Gastroesophageal sphincter (tissue), 4 donors: ENCODE results near the gene DYSF. TPM values are rescaled to one million over a fixed set of nuclear protein-coding genes. Genes with fewer than 3 reads are reported as not detected.

Source experiments
- ATAC-seq: fragments of 150-250 bp; one replicate; pipeline ENCODE4 v1.9.1; 2016; ENCODE audit warnings: mild to moderate bottlenecking, moderate library complexity
- H3K27ac ChIP-seq, 4 donors: fragments of 200-600 bp; sonication (generic) in 3 of 4; 1 replicate in 3 of 4; 2 replicates in 1 of 4; pipeline ENCODE4 v1.5.1; 2016 to 2019
- H3K27me3 ChIP-seq: fragments of 200-600 bp; sonication (generic); one replicate; pipeline ENCODE4 v1.5.1; 2019
- H3K36me3 ChIP-seq, 2 donors: fragments of 200-600 bp; sonication (generic); one replicate each; pipeline ENCODE4 v1.5.1; 2019; ENCODE audit warnings: control low read depth in 1 of 2
- H3K4me1 ChIP-seq, 3 donors: fragments of 200-600 bp; sonication (generic); 1 replicate in 2 of 3; 2 replicates in 1 of 3; pipeline ENCODE4 v1.5.1; 2016 to 2019; ENCODE audit warnings: control low read depth in 2 of 3
- H3K4me3 ChIP-seq, 2 donors: fragments of 200-600 bp; sonication (generic); one replicate each; pipeline ENCODE4 v1.5.1; 2019; ENCODE audit warnings: mild to moderate bottlenecking in 1 of 2, moderate library complexity in 1 of 2
- H3K9me3 ChIP-seq, 3 donors: fragments of 200-600 bp; sonication (generic); one replicate each; pipeline ENCODE4 v1.5.1; 2017 to 2019; ENCODE audit warnings: control low read depth in 2 of 3
- CTCF ChIP-seq, 4 experiments: fragments of 200-600 bp in 2 of 4; fragments of 450-650 bp in 2 of 4; sonication (generic) in 1 of 4; IDR thresholded peaks; one replicate each; pipeline ENCODE4 v1.5.1; 2017 to 2019; ENCODE audit warnings: antibody characterized with exemption in 4 of 4, mild to moderate bottlenecking in 2 of 4, moderate library complexity in 2 of 4
- EP300 ChIP-seq: sonication (generic); formaldehyde crosslinking; IDR thresholded peaks from one replicate; pipeline ENCODE4 v1.6.1; 2017; ENCODE audit warnings: antibody characterized with exemption, mild to moderate bottlenecking
- POLR2A ChIP-seq, 2 donors: fragments of 450-650 bp; IDR thresholded peaks; one replicate each; pipeline ENCODE4 v1.6.1; 2017; ENCODE audit warnings: antibody characterized with exemption in 2 of 2, mild to moderate bottlenecking in 2 of 2, moderate library complexity in 1 of 2
- POLR2AphosphoS5 ChIP-seq: sonication (generic); formaldehyde crosslinking; IDR thresholded peaks from one replicate; pipeline ENCODE4 v1.6.1; 2017; ENCODE audit warnings: antibody characterized with exemption
- WGBS, 2 donors: methylation state at CpG; one replicate each; pipeline ENCODE4 v1.1.5; 2018; ENCODE audit warnings: low coverage in 1 of 2; 5-methylcytosine and 5-hydroxymethylcytosine counted together
- total RNA-seq, 4 donors: library from RNA; depleted of rRNA; stranded (reverse); fragments of >200 nt; gene quantifications; one replicate each; pipeline ENCODE4 v1.1.0, GENCODE V29; 2016

DYSF gene
- total RNA-seq, 4 donors from 2014 or later, result 11.0 to 50.1 (median 17.4) TPM

GRCh38 chr2:71620116-71620515 lies 166.8 kb downstream of the DYSF start:
- Histone ChIP-seq H3K27ac (no peak overlapping the region), H3K4me1 (peaks cover 0 to 14% (median 2%) of the 10 kb centered on the region in 3 donors), H3K4me3 (no peak overlapping the region), H3K9me3 (no peaks in the 10 kb centered on the region), H3K36me3 (no peaks in the 10 kb centered on the region), H3K27me3 (no peaks in the 10 kb centered on the region)
- no peak for TF ChIP-seq POLR2A (IDR thresholded peaks at IDR 0.05)
- 60 to 86% methylated on average over 1 to 6 of the region's 6 CpGs for WGBS, 2 donors
- no peak for ATAC-seq

- WGBS, 2 donors, result 60% methylated on average over 1 of the region's 5 CpGs; no CpG with 5 or more reads in 1 of the 2 donors
- TF ChIP-seq POLR2A (IDR thresholded peaks at IDR 0.05), result no peak
- no peak for TF ChIP-seq POLR2AphosphoS5
- no peaks in the 10 kb centered on the region for H3K9me3 ChIP-seq
Measured at GRCh38 chr2:71620851-71621251, 167.5 kb downstream of the DYSF start.

GRCh38 chr2:71629273-71629672 lies 175.9 kb downstream of the DYSF start:
- Histone ChIP-seq H3K4me1 (no peaks in the 10 kb centered on the region), H3K36me3 (no peaks in the 10 kb centered on the region), H3K27ac (no peak overlapping the region), H3K4me3 (no peak overlapping the region), H3K9me3 (no peaks in the 10 kb centered on the region), H3K27me3 (no peaks in the 10 kb centered on the region)
- ATAC-seq, result no peak
- TF ChIP-seq POLR2A (IDR thresholded peaks at IDR 0.05), result no peak
- no peak for TF ChIP-seq POLR2AphosphoS5
- TF ChIP-seq CTCF (IDR thresholded peaks at IDR 0.05), result no peak
- TF ChIP-seq EP300, result no peak

More at GRCh38 chr2:71620851-71621251, 167.5 kb downstream of the DYSF start:
- no peaks in the 10 kb centered on the region for H3K36me3 ChIP-seq
- ATAC-seq, result no peak
- peaks cover 0 to 6% (median 0%) of the 10 kb centered on the region in 3 donors for H3K4me1 ChIP-seq
- H3K27me3 ChIP-seq, result no peaks in the 10 kb centered on the region
- H3K4me3 ChIP-seq, result no peak overlapping the region
- no peak overlapping the region for H3K27ac ChIP-seq

- ATAC-seq, result no peak
- WGBS, 2 donors, result 94 to 100% methylated on average over 1 to 2 of the region's 2 CpGs
- H3K4me3 ChIP-seq, result no peak overlapping the region
Measured at GRCh38 chr2:71629771-71630453, 176.6 kb downstream of the DYSF start.

GRCh38 chr2:71630454-71631328 lies 177.3 kb downstream of the DYSF start:
- no peaks in the 10 kb centered on the region for H3K4me1 ChIP-seq
- no peaks in the 10 kb centered on the region for H3K27me3 ChIP-seq
- H3K27ac ChIP-seq, result no peak overlapping the region
- WGBS, 2 donors, result 100% methylated on average over 1 of the region's 2 CpGs; no CpG with 5 or more reads in 1 of the 2 donors
- no peak for ATAC-seq
- no peak overlapping the region for H3K4me3 ChIP-seq
- TF ChIP-seq EP300 (no peak), CTCF (IDR thresholded peaks at IDR 0.05) (no peak), POLR2A (IDR thresholded peaks at IDR 0.05) (no peak), POLR2AphosphoS5 (no peak)
- no peaks in the 10 kb centered on the region for H3K9me3 ChIP-seq
- no peaks in the 10 kb centered on the region for H3K36me3 ChIP-seq

More at GRCh38 chr2:71629771-71630453, 176.6 kb downstream of the DYSF start:
- H3K9me3 ChIP-seq, result no peaks in the 10 kb centered on the region
- no peaks in the 10 kb centered on the region for H3K27me3 ChIP-seq
- no peak overlapping the region for H3K27ac ChIP-seq
- TF ChIP-seq CTCF (IDR thresholded peaks at IDR 0.05) (no peak), POLR2A (IDR thresholded peaks at IDR 0.05) (no peak), POLR2AphosphoS5 (no peak), EP300 (no peak)
- no peaks in the 10 kb centered on the region for H3K36me3 ChIP-seq
- no peaks in the 10 kb centered on the region for H3K4me1 ChIP-seq
